ENCODE measurements around the gene OR10P1.

OR10P1 gene

GRCh38 chr12:55652352-55652751, 15.7 kb downstream of the OR10P1 start:
- DNase-seq, result no peak

- no peak for DNase-seq
Measured at GRCh38 chr12:55653031-55653430, 16.3 kb downstream of the OR10P1 start.

GRCh38 chr12:55654511-55655214, 18.0 kb downstream of the OR10P1 start:
- no peak for DNase-seq

- DNase-seq, result no peak
Measured at GRCh38 chr12:55657212-55657611, 20.5 kb downstream of the OR10P1 start.

- no peak for DNase-seq
Measured at GRCh38 chr12:55658212-55658611, 21.5 kb downstream of the OR10P1 start.

GRCh38 chr12:55658635-55659391, 22.1 kb downstream of the OR10P1 start:
- no peak for DNase-seq

GRCh38 chr12:55659486-55660385, 23.0 kb downstream of the OR10P1 start:
- DNase-seq, result no peak

GRCh38 chr12:55663391-55663790, 26.7 kb downstream of the OR10P1 start:
- no peak for DNase-seq

GRCh38 chr12:55664826-55665225, 28.1 kb downstream of the OR10P1 start:
- DNase-seq, result no peak

- no peak for DNase-seq
Measured at GRCh38 chr12:55666508-55666907, 29.8 kb downstream of the OR10P1 start.

GRCh38 chr12:55670276-55670675, 33.6 kb downstream of the OR10P1 start:
- DNase-seq, result no peak

- no peak for DNase-seq
Measured at GRCh38 chr12:55671746-55672145, 35.1 kb downstream of the OR10P1 start.

- DNase-seq, result no peak
Measured at GRCh38 chr12:55673638-55674037, 36.9 kb downstream of the OR10P1 start.

- DNase-seq, result no peak
Measured at GRCh38 chr12:55675666-55676065, 39.0 kb downstream of the OR10P1 start.

GRCh38 chr12:55676707-55677106, 40.0 kb downstream of the OR10P1 start:
- no peak for DNase-seq

GRCh38 chr12:55679691-55680090, 43.0 kb downstream of the OR10P1 start:
- no peak for DNase-seq

- DNase-seq, result no peak
Measured at GRCh38 chr12:55681142-55682077, 44.7 kb downstream of the OR10P1 start.

- DNase-seq, result no peak
Measured at GRCh38 chr12:55682087-55682796, 45.5 kb downstream of the OR10P1 start.

- DNase-seq, result no peak
Measured at GRCh38 chr12:55683676-55684075, 47.0 kb downstream of the OR10P1 start.

- no peak for DNase-seq
Measured at GRCh38 chr12:55684761-55685370, 48.2 kb downstream of the OR10P1 start.

- no peak for DNase-seq
Measured at GRCh38 chr12:55685671-55686070, 49.0 kb downstream of the OR10P1 start.
